Astrocyte (in vitro differentiated cells and primary cell): ENCODE results near the gene MPO. TPM values are rescaled to one million over a fixed set of nuclear protein-coding genes. Genes with fewer than 3 reads are reported as not detected.

ENCODE experiments used
- DNase-seq: peaks from one replicate; pipeline ENCODE4 v3.0.0-alpha.2; 2010; ENCODE audit warnings: low read depth
- FAIRE-seq: peaks from 2 replicates; lab custom pipeline; 2011; peaks lifted over from hg19 to GRCh38; lab: Jason Lieb, UNC
- H2AFZ ChIP-seq: 2 replicates; pipeline ENCODE4 v1.6.0; 2012; ENCODE audit warnings: low read depth, low read length, inconsistent platforms
- H3K27ac ChIP-seq: 2 replicates; pipeline ENCODE4 v1.5.1; 2011; ENCODE audit warnings: low read depth, low read length, inconsistent platforms
- H3K27me3 ChIP-seq: 2 replicates; pipeline ENCODE4 v1.6.0; 2011; ENCODE audit warnings: low read length, inconsistent platforms; ENCODE audit not compliant: insufficient read depth
- H3K36me3 ChIP-seq: 2 replicates; pipeline ENCODE4 v1.5.1; 2011; ENCODE audit warnings: low read length, inconsistent platforms; ENCODE audit not compliant: insufficient read depth
- H3K4me1 ChIP-seq: 2 replicates; pipeline ENCODE4 v1.5.1; 2011; ENCODE audit warnings: low read length, inconsistent platforms; ENCODE audit not compliant: insufficient read depth
- H3K4me2 ChIP-seq: 2 replicates; pipeline ENCODE4 v1.6.0; 2012; ENCODE audit warnings: low read length, inconsistent platforms
- H3K4me3 ChIP-seq: 2 replicates; pipeline ENCODE4 v1.5.1; 2011; ENCODE audit warnings: low read depth, mild to moderate bottlenecking, low read length, inconsistent platforms; ENCODE audit not compliant: insufficient read depth
- H3K79me2 ChIP-seq: 2 replicates; pipeline ENCODE4 v1.6.0; 2012; ENCODE audit warnings: mild to moderate bottlenecking, low read length, inconsistent platforms; ENCODE audit not compliant: insufficient read depth
- H3K9ac ChIP-seq: 2 replicates; pipeline ENCODE4 v1.6.0; 2012; ENCODE audit warnings: mild to moderate bottlenecking, low read length, inconsistent platforms
- H3K9me3 ChIP-seq: 2 replicates; pipeline ENCODE4 v1.5.1; 2012; ENCODE audit warnings: low read depth, mild to moderate bottlenecking, low read length, inconsistent platforms; ENCODE audit not compliant: insufficient read depth
- H4K20me1 ChIP-seq: 2 replicates; pipeline ENCODE4 v1.6.0; 2012; ENCODE audit warnings: low read length, inconsistent platforms; ENCODE audit not compliant: insufficient read depth
- H3K27ac Mint-ChIP-seq: one replicate; pipeline ENCODE4 v1.8.0; 2021; ENCODE audit warnings: mild to moderate bottlenecking, mixed read lengths; ENCODE audit not compliant: unreplicated experiment
- H3K27me3 Mint-ChIP-seq: one replicate; pipeline ENCODE4 v1.8.0; 2021; ENCODE audit warnings: low read depth, mixed read lengths; ENCODE audit not compliant: unreplicated experiment
- H3K36me3 Mint-ChIP-seq: one replicate; pipeline ENCODE4 v1.8.0; 2021; ENCODE audit warnings: low read depth, mixed read lengths; ENCODE audit not compliant: unreplicated experiment
- H3K4me1 Mint-ChIP-seq: one replicate; pipeline ENCODE4 v1.8.0; 2021; ENCODE audit warnings: low read depth, mixed read lengths; ENCODE audit not compliant: unreplicated experiment
- H3K4me3 Mint-ChIP-seq: one replicate; pipeline ENCODE4 v1.8.0; 2021; ENCODE audit warnings: mild to moderate bottlenecking, moderate library complexity, mixed read lengths; ENCODE audit not compliant: unreplicated experiment
- H3K9me3 Mint-ChIP-seq: one replicate; pipeline ENCODE4 v1.8.0; 2021; ENCODE audit warnings: mild to moderate bottlenecking, mixed read lengths; ENCODE audit not compliant: unreplicated experiment
- EZH2 ChIP-seq: IDR thresholded peaks from 2 replicates; pipeline ENCODE4 v1.6.1; 2012; ENCODE audit warnings: mild to moderate bottlenecking, low read length, inconsistent platforms; ENCODE audit not compliant: insufficient read depth
- total RNA-seq: library from RNA; stranded (reverse); gene quantifications from 2 replicates; pipeline ENCODE4 v1.2.1, GENCODE V29; 2021
- TF ChIP-seq, protein P1 (sequence below): IDR thresholded peaks from 2 replicates; pipeline ENCODE4 v1.5.1; 2011; ENCODE audit warnings: low read depth, mild to moderate bottlenecking, inconsistent platforms, low read length, moderate library complexity; ENCODE audit not compliant: insufficient read depth

The MPO gene
- total RNA-seq, 1 donor from 2014 or later = not detected

- H3K4me1 Mint-ChIP-seq = no peaks in the 10 kb centered on the region
- peaks cover 3% of the 10 kb centered on the region for H3K36me3 Mint-ChIP-seq
- no peak for DNase-seq
Observed at GRCh38 chr17:58318627-58319172, 38.0 kb upstream of the MPO start.

DNA sequence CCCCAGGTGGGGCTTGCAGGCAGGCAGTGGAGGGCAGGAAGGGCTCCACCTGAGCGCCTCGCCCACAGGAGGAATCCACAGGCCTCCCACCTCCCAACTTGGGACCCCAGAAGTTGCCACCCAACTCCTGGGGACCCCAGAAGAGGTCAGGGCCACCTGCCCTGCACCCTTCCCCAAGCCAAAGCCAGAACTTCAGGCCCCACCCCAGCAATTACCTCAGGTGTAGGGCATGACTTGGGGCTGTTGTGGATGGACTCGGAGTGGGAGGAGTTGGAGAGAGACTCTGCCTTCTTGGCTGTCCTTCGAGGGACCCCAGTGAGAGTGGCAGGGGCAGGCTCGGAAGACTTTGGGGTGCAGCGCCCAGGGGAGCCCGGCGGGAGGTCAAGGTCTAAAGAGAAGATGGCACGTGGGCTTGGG, 37.3 kb upstream of the MPO start:
- H2AFZ ChIP-seq = no peak overlapping the region
- H3K4me2 ChIP-seq = no peak overlapping the region
- H3K9ac ChIP-seq = no peak overlapping the region
- H3K27me3 ChIP-seq = no peaks in the 10 kb centered on the region
- no peak overlapping the region for H3K27ac Mint-ChIP-seq
- TF ChIP-seq EZH2 = no peak
- TF ChIP-seq, protein P1, sequence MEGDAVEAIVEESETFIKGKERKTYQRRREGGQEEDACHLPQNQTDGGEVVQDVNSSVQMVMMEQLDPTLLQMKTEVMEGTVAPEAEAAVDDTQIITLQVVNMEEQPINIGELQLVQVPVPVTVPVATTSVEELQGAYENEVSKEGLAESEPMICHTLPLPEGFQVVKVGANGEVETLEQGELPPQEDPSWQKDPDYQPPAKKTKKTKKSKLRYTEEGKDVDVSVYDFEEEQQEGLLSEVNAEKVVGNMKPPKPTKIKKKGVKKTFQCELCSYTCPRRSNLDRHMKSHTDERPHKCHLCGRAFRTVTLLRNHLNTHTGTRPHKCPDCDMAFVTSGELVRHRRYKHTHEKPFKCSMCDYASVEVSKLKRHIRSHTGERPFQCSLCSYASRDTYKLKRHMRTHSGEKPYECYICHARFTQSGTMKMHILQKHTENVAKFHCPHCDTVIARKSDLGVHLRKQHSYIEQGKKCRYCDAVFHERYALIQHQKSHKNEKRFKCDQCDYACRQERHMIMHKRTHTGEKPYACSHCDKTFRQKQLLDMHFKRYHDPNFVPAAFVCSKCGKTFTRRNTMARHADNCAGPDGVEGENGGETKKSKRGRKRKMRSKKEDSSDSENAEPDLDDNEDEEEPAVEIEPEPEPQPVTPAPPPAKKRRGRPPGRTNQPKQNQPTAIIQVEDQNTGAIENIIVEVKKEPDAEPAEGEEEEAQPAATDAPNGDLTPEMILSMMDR = no peak
- no peaks in the 10 kb centered on the region for H3K4me1 ChIP-seq
- H3K9me3 Mint-ChIP-seq = peaks cover 2% of the 10 kb centered on the region
- FAIRE-seq (no peak), DNase-seq (no peak)
- no peaks in the 10 kb centered on the region for H3K79me2 ChIP-seq
- H3K36me3 Mint-ChIP-seq = peaks cover 3% of the 10 kb centered on the region
- no peaks in the 10 kb centered on the region for H3K4me1 Mint-ChIP-seq
- H3K4me3 ChIP-seq = no peak overlapping the region
- no peak overlapping the region for H3K4me3 Mint-ChIP-seq
- H3K27ac ChIP-seq = no peak overlapping the region
- no peaks in the 10 kb centered on the region for H3K9me3 ChIP-seq
- H3K27me3 Mint-ChIP-seq = peaks cover 37% of the 10 kb centered on the region
- no peaks in the 10 kb centered on the region for H4K20me1 ChIP-seq
- H3K36me3 ChIP-seq = no peaks in the 10 kb centered on the region

More at GRCh38 chr17:58318627-58319172, 38.0 kb upstream of the MPO start:
- H3K4me3 Mint-ChIP-seq = no peak overlapping the region
- TF ChIP-seq, protein P1 = no peak
- no peak for TF ChIP-seq EZH2
- no peaks in the 10 kb centered on the region for H3K36me3 ChIP-seq
- no peaks in the 10 kb centered on the region for H3K9me3 ChIP-seq
- H3K4me1 ChIP-seq = no peaks in the 10 kb centered on the region
- peaks cover 2% of the 10 kb centered on the region for H3K9me3 Mint-ChIP-seq
- H3K4me3 ChIP-seq = no peak overlapping the region
- no peak for FAIRE-seq
- H3K9ac ChIP-seq = no peak overlapping the region
- H3K27ac ChIP-seq = no peak overlapping the region
- no peak overlapping the region for H3K4me2 ChIP-seq
- no peak overlapping the region for H2AFZ ChIP-seq
- H4K20me1 ChIP-seq = no peaks in the 10 kb centered on the region
- H3K27me3 ChIP-seq = no peaks in the 10 kb centered on the region
- H3K27ac Mint-ChIP-seq = no peak overlapping the region
- no peaks in the 10 kb centered on the region for H3K79me2 ChIP-seq
- H3K27me3 Mint-ChIP-seq = peaks cover 39% of the 10 kb centered on the region

DNA sequence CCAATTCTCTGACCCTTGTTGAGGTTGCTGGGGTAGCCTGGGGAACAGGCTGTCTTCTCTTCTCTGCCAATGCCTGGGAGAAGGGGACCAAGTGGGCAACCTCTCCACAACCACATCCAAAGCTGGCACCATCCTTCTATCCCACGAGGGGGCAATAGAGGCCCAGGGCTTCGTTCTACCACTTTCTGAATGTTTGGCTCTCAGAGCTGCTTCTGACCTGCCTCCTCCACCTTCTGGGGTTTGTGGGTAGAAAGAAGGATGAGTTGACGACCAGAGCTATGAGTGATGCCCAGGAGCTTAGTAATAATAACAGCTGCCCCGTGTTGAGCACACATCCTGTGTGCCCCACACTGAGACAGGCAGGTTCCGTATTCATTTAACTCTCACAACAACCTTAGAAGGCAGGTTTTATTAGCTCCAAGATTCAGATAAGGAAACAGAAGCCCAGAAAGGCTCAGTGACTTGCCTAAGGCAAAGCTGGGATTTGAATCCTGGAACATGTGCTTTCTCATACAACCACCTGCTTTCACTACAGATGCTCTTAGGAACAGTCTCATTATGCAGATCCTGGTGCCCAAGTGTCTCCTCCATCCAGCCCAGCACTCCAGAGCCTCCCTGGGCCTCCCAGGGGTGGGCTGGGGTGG, 36.8 kb upstream of the MPO start:
- H3K4me1 ChIP-seq = no peaks in the 10 kb centered on the region
- H3K79me2 ChIP-seq = no peaks in the 10 kb centered on the region
- peak overlapping the region; percentile 40 for H3K4me2 ChIP-seq
- no peaks in the 10 kb centered on the region for H4K20me1 ChIP-seq
- no peaks in the 10 kb centered on the region for H3K4me1 Mint-ChIP-seq
- H3K36me3 Mint-ChIP-seq = peaks cover 3% of the 10 kb centered on the region
- no peak overlapping the region for H3K27ac Mint-ChIP-seq
- no peaks in the 10 kb centered on the region for H3K36me3 ChIP-seq
- no peak for TF ChIP-seq EZH2
- TF ChIP-seq, protein P1 = peak; percentile 62
- H3K27me3 Mint-ChIP-seq = peaks cover 35% of the 10 kb centered on the region
- H2AFZ ChIP-seq = no peak overlapping the region
- no peak overlapping the region for H3K9ac ChIP-seq
- FAIRE-seq (no peak), DNase-seq (peak; percentile 70)
- H3K27me3 ChIP-seq = no peaks in the 10 kb centered on the region
- no peak overlapping the region for H3K4me3 ChIP-seq
- H3K4me3 Mint-ChIP-seq = no peak overlapping the region
- peaks cover 2% of the 10 kb centered on the region for H3K9me3 Mint-ChIP-seq
- no peak overlapping the region for H3K27ac ChIP-seq
- no peaks in the 10 kb centered on the region for H3K9me3 ChIP-seq
